HEK293 (cell line): ENCODE measurements around the gene FADS2.

Experiments used
- EGR2 ChIP-seq: fragments of 450-650 bp; formaldehyde crosslinking; IDR thresholded peaks from 2 replicates; pipeline ENCODE4 v1.5.1; 2016; ENCODE audit warnings: low read depth, missing biosample characterization, missing genetic modification characterization
- GLIS1 ChIP-seq: fragments of 450-650 bp; formaldehyde crosslinking; IDR thresholded peaks from 2 replicates; pipeline ENCODE4 v1.5.1; 2016; ENCODE audit warnings: missing biosample characterization, missing genetic modification characterization
- KLF17 ChIP-seq: fragments of 450-650 bp; formaldehyde crosslinking; IDR thresholded peaks from 2 replicates; pipeline ENCODE4 v1.5.1; 2016; ENCODE audit warnings: missing biosample characterization, missing genetic modification characterization
- OSR2 ChIP-seq: fragments of 450-650 bp; formaldehyde crosslinking; IDR thresholded peaks from 2 replicates; pipeline ENCODE4 v1.5.1; 2016; ENCODE audit warnings: missing biosample characterization, missing genetic modification characterization
- PRDM2 ChIP-seq: fragments of 450-650 bp; formaldehyde crosslinking; IDR thresholded peaks from 2 replicates; pipeline ENCODE4 v1.5.1; 2016; ENCODE audit warnings: missing biosample characterization, missing genetic modification characterization, borderline replicate concordance
- PRDM6 ChIP-seq: fragments of 450-650 bp; formaldehyde crosslinking; IDR thresholded peaks from 2 replicates; pipeline ENCODE4 v1.5.1; 2017; ENCODE audit warnings: missing biosample characterization, missing genetic modification characterization
- SP3 ChIP-seq: fragments of 450-650 bp; formaldehyde crosslinking; IDR thresholded peaks from 2 replicates; pipeline ENCODE4 v1.5.1; 2016; ENCODE audit warnings: missing biosample characterization, missing genetic modification characterization
- SP7 ChIP-seq: fragments of 450-650 bp; formaldehyde crosslinking; IDR thresholded peaks from 2 replicates; pipeline ENCODE4 v1.5.1; 2016; ENCODE audit warnings: missing biosample characterization, missing genetic modification characterization
- ZBTB21 ChIP-seq: fragments of 450-650 bp; formaldehyde crosslinking; IDR thresholded peaks from 2 replicates; pipeline ENCODE4 v1.5.1; 2017; ENCODE audit warnings: missing biosample characterization, missing genetic modification characterization
- ZEB2 ChIP-seq: fragments of 450-650 bp; formaldehyde crosslinking; IDR thresholded peaks from 2 replicates; pipeline ENCODE4 v1.5.1; 2016; ENCODE audit warnings: missing biosample characterization, missing genetic modification characterization
- ZFP37 ChIP-seq: fragments of 450-650 bp; formaldehyde crosslinking; IDR thresholded peaks from 2 replicates; pipeline ENCODE4 v1.5.1; 2016; ENCODE audit warnings: missing biosample characterization, missing genetic modification characterization
- ZNF133 ChIP-seq: fragments of 450-650 bp; formaldehyde crosslinking; IDR thresholded peaks from 2 replicates; pipeline ENCODE4 v1.5.1; 2016; ENCODE audit warnings: missing biosample characterization, missing genetic modification characterization
- ZNF146 ChIP-seq: fragments of 450-650 bp; formaldehyde crosslinking; IDR thresholded peaks from 2 replicates; pipeline ENCODE4 v1.5.1; 2016; ENCODE audit warnings: missing biosample characterization, missing genetic modification characterization
- ZNF157 ChIP-seq: fragments of 450-650 bp; formaldehyde crosslinking; IDR thresholded peaks from 2 replicates; pipeline ENCODE4 v1.5.1; 2016; ENCODE audit warnings: missing biosample characterization, missing genetic modification characterization
- ZNF184 ChIP-seq: fragments of 450-650 bp; IDR thresholded peaks from 2 replicates; pipeline ENCODE4 v1.5.1; 2018; ENCODE audit warnings: missing biosample characterization, mild to moderate bottlenecking, missing genetic modification characterization
- ZNF2 ChIP-seq: fragments of 450-650 bp; formaldehyde crosslinking; IDR thresholded peaks from 2 replicates; pipeline ENCODE4 v1.5.1; 2016; ENCODE audit warnings: missing biosample characterization, missing genetic modification characterization
- ZNF311 ChIP-seq: fragments of 450-650 bp; formaldehyde crosslinking; IDR thresholded peaks from 2 replicates; pipeline ENCODE4 v1.5.1; 2017; ENCODE audit warnings: missing biosample characterization, missing genetic modification characterization, borderline replicate concordance
- ZNF341 ChIP-seq: fragments of 450-650 bp; formaldehyde crosslinking; IDR thresholded peaks from 2 replicates; pipeline ENCODE4; 2016; ENCODE audit warnings: low read depth, missing biosample characterization, missing genetic modification characterization
- ZNF394 ChIP-seq: fragments of 450-650 bp; formaldehyde crosslinking; IDR thresholded peaks from 2 replicates; pipeline ENCODE4 v1.5.1; 2016; ENCODE audit warnings: missing biosample characterization, missing genetic modification characterization, mild to moderate bottlenecking, moderate library complexity, borderline replicate concordance
- ZNF585B ChIP-seq: fragments of 450-650 bp; formaldehyde crosslinking; IDR thresholded peaks from 2 replicates; pipeline ENCODE4 v1.5.1; 2016; ENCODE audit warnings: missing biosample characterization, missing genetic modification characterization
- ZNF626 ChIP-seq: fragments of 450-650 bp; sonication (Bioruptor Pico); formaldehyde crosslinking; IDR thresholded peaks from 2 replicates; pipeline ENCODE4 v1.5.1; 2018; ENCODE audit warnings: missing biosample characterization, missing genetic modification characterization, inconsistent platforms
- ZNF843 ChIP-seq: fragments of 450-650 bp; formaldehyde crosslinking; IDR thresholded peaks from 2 replicates; pipeline ENCODE4 v1.5.1; 2016; ENCODE audit warnings: missing biosample characterization, missing genetic modification characterization
- ZSCAN18 ChIP-seq: fragments of 450-650 bp; formaldehyde crosslinking; IDR thresholded peaks from 2 replicates; pipeline ENCODE4 v1.5.1; 2016; ENCODE audit warnings: missing biosample characterization, missing genetic modification characterization
- ZSCAN30 ChIP-seq: fragments of 450-650 bp; IDR thresholded peaks from 2 replicates; pipeline ENCODE4 v1.5.1; 2018; ENCODE audit warnings: missing biosample characterization, mild to moderate bottlenecking, missing genetic modification characterization, moderate library complexity
- ZXDB ChIP-seq: fragments of 450-650 bp; formaldehyde crosslinking; IDR thresholded peaks from 2 replicates; pipeline ENCODE4 v1.5.1; 2016; ENCODE audit warnings: missing biosample characterization, missing genetic modification characterization
- TF ChIP-seq, protein P1 (sequence below): IDR thresholded peaks from 2 replicates; pipeline ENCODE4 v1.6.1; 2011; ENCODE audit warnings: mild to moderate bottlenecking, low read depth, low read length, borderline replicate concordance

Gene FADS2

DNA sequence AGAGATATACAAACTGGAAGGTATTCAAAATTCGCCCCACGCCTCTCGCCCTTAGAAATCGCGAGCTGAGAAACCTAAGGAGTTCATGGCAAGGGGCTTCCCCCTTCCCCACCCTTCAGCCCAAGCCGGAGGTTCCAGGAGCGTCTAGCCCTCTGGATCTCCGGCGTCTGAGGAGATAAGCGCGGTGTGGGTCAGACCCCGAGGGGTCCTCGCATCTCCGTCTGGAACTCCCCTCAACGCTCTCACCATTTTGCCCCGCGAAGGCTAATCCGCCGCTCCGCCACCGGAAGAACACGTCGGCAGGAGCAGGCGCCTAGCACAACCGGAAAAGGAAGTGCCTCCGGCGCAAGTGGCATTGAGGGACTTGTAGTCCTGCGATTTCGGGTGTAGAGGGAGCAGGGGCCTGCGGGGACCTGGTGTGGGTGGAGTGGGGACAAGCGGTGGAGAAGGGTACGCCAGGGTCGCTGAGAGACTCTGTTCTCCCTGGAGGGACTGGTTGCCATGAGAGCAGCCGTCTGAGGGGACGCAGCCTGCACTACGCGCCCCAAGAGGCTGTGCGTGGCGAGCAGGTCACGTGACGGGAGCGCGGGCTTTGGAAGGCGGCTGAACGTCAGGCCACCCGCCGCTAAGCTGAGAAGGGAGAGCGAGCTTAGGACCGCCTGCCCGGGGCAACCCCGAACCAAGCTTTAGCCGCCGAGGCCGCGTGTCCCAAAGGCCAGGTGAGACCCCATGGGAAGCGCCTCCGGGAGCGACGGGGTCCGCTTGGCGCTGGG is 35.6 kb upstream of the FADS2 start, which contains the start of the genes FEN1 and TMEM258 (continued):
- TF ChIP-seq SP7 (tag by site-specific recombination): peak; percentile 70
- peak; percentile 62; the same call in 1 of the 2 replicates for TF ChIP-seq ZEB2 (tag by site-specific recombination)
- peak; percentile 51; the same call in 1 of the 2 replicates for TF ChIP-seq ZBTB21 (tag by site-specific recombination)
- TF ChIP-seq ZSCAN30 (tag by site-specific recombination): peak; percentile 47; the same call in 1 of the 2 replicates
- TF ChIP-seq ZXDB (tag by site-specific recombination): peak; percentile 87
- TF ChIP-seq EGR2 (tag by site-specific recombination): 0 out of 2 replicates have a peak, but pooled peaks have one; percentile 11
- TF ChIP-seq ZNF585B (tag by site-specific recombination): no peak
- TF ChIP-seq SP3 (tag by site-specific recombination): peak; percentile 51
- TF ChIP-seq ZNF146 (tag by site-specific recombination): no peak
- TF ChIP-seq PRDM6 (tag by site-specific recombination): no peak
- TF ChIP-seq, protein P1, sequence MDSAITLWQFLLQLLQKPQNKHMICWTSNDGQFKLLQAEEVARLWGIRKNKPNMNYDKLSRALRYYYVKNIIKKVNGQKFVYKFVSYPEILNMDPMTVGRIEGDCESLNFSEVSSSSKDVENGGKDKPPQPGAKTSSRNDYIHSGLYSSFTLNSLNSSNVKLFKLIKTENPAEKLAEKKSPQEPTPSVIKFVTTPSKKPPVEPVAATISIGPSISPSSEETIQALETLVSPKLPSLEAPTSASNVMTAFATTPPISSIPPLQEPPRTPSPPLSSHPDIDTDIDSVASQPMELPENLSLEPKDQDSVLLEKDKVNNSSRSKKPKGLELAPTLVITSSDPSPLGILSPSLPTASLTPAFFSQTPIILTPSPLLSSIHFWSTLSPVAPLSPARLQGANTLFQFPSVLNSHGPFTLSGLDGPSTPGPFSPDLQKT: peak; percentile 73; the same call in 1 of the 2 replicates
- TF ChIP-seq ZNF133 (tag by site-specific recombination): no peak
- TF ChIP-seq ZNF394 (tag by site-specific recombination): 0 out of 2 replicates have a peak, but pooled peaks have one; percentile 25
- TF ChIP-seq ZNF843 (tag by site-specific recombination): 0 out of 2 replicates have a peak, but pooled peaks have one; percentile 23
- peak; percentile 63 for TF ChIP-seq OSR2
- no peak for TF ChIP-seq ZNF184 (tag by site-specific recombination)
- TF ChIP-seq ZNF341 (tag by site-specific recombination): peak; percentile 24; the same call in 1 of the 2 replicates
- TF ChIP-seq ZSCAN18 (tag by site-specific recombination): no peak
- no peak for TF ChIP-seq ZNF157
- peak; percentile 27; the same call in 1 of the 2 replicates for TF ChIP-seq ZNF2
- TF ChIP-seq ZNF626 (tag by site-specific recombination): no peak
- no peak for TF ChIP-seq ZNF311 (tag by site-specific recombination)
- TF ChIP-seq GLIS1 (tag by site-specific recombination): peak; percentile 23; the same call in 1 of the 2 replicates
- peak; percentile 68; the same call in 1 of the 2 replicates for TF ChIP-seq KLF17 (tag by site-specific recombination)
- TF ChIP-seq PRDM2: no peak
- TF ChIP-seq ZFP37 (tag by site-specific recombination): 0 out of 2 replicates have a peak, but pooled peaks have one; percentile 22
